HUES6 (cell line): ENCODE results near the gene YTHDC2.

ENCODE experiments used
- H3K27ac ChIP-seq: 2 replicates; pipeline ENCODE4 v1.7.0; 2013; ENCODE audit warnings: low read depth, mild to moderate bottlenecking, low read length, inconsistent platforms
- H3K27me3 ChIP-seq: 2 replicates; pipeline ENCODE4 v1.6.1; 2013; ENCODE audit warnings: low read length; ENCODE audit not compliant: control insufficient read depth, insufficient read depth
- H3K36me3 ChIP-seq: 2 replicates; pipeline ENCODE4 v1.6.1; 2013; ENCODE audit warnings: low read length; ENCODE audit not compliant: control insufficient read depth, insufficient read depth
- H3K4me1 ChIP-seq: 2 replicates; pipeline ENCODE4 v1.6.1; 2013; ENCODE audit warnings: low read length; ENCODE audit not compliant: control insufficient read depth, insufficient read depth
- H3K4me3 ChIP-seq: 2 replicates; pipeline ENCODE4 v1.5.1; 2013; ENCODE audit warnings: low read depth, low read length
- H3K9ac ChIP-seq: one replicate; pipeline ENCODE4 v1.6.1; 2013; ENCODE audit warnings: mild to moderate bottlenecking, low read length
- H3K9me3 ChIP-seq: 2 replicates; pipeline ENCODE4 v1.6.1; 2013; ENCODE audit warnings: low read depth, low read length; ENCODE audit not compliant: control insufficient read depth, insufficient read depth

Gene YTHDC2

DNA sequence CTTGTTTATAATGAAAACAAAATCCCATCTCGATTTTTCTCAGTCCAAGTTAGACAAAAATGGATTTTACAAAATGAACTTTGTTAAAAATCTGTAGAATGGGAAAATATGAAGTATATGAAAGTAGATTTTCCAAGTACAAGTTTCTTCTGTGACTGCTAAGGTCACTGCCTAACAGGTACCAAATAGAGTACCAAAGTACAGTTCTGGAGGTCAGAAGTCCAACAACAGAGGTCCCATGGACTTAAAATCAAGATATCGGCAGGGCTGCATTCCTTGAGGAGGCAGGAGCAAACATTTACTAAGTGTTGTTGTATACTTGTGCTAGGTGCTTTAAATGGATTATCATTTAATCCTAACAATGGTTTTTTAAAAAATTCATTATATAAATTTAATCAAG, 5.9 kb downstream of the YTHDC2 start:
- no peaks in the 10 kb centered on the region for H3K27me3 ChIP-seq
- H3K9ac ChIP-seq = no peak overlapping the region
- H3K27ac ChIP-seq = no peak overlapping the region
- peaks cover 19% of the 10 kb centered on the region; the same call in 1 of the 2 replicates for H3K36me3 ChIP-seq
- H3K4me1 ChIP-seq = peaks cover 3% of the 10 kb centered on the region
- no peaks in the 10 kb centered on the region for H3K9me3 ChIP-seq
- no peak overlapping the region for H3K4me3 ChIP-seq

DNA sequence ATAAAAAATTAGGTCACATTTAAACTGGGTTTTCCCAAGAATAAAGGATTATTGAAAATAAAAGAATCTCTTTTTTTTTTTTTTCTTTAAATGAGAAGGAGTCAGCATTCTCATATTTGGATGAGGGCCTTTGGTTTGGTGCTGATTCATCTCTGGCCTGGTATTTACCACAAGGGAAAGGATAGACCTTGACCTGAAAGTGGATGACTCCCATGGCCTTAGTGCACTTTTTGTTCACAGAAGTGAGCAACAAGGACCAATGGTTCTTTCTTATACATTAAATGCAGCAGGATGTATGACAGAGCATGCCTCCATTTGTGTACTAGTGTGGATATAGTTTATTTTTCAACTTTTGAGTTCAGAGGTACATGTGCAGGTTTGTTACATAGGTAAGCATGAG, 6.9 kb downstream of the YTHDC2 start:
- Histone ChIP-seq H3K36me3 (peaks cover 19% of the 10 kb centered on the region; the same call in 1 of the 2 replicates), H3K27me3 (no peaks in the 10 kb centered on the region), H3K4me1 (no peaks in the 10 kb centered on the region), H3K27ac (no peak overlapping the region), H3K9ac (no peak overlapping the region), H3K4me3 (no peak overlapping the region), H3K9me3 (no peaks in the 10 kb centered on the region)

DNA sequence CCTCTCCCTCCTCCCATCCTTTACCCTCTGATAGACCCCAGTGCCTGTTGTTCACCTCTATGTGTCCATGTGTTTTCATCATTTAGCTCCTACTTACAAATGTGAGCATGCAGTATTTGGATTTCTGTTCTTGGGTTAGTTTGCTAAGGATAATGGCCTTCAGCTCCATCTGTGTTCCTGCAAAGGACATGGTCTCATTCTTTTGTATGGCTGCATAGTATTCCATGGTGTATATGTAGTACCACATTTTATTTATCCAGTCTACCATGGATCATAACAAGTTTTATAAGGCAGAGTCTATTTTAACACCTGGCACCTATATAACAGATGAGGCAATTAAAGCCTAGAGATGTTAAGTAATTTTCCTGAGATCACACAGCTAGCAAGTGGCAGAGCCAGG, 7.4 kb downstream of the YTHDC2 start:
- Histone ChIP-seq H3K9me3 (no peaks in the 10 kb centered on the region), H3K36me3 (peaks cover 16% of the 10 kb centered on the region; the same call in 1 of the 2 replicates), H3K27me3 (no peaks in the 10 kb centered on the region), H3K4me1 (no peaks in the 10 kb centered on the region), H3K27ac (no peak overlapping the region), H3K4me3 (no peak overlapping the region), H3K9ac (no peak overlapping the region)

DNA sequence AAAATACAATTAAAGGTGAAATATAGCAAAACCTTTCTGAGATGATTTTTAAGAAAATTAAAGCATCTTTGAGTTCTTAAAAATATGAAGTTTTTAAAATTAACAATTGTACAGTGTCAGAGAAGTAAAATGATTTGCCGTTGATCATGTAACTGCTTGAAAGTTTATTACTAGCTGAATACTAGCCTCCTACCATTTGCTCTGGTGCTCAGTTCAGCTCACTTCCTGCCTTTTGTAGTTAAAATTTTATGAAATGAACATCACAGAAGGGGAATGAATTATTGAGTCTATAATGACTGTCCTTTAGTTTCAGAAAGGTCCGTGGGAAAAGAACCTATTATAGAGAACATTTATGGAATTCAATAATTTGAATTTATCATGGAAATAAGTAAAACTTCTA, 9.7 kb downstream of the YTHDC2 start:
- Histone ChIP-seq H3K27me3 (no peaks in the 10 kb centered on the region), H3K27ac (no peak overlapping the region), H3K36me3 (peaks cover 9% of the 10 kb centered on the region; the same call in 1 of the 2 replicates), H3K9ac (no peak overlapping the region), H3K4me3 (no peak overlapping the region), H3K4me1 (0 out of 2 replicates have a peak, but pooled peaks cover 3% of the 10 kb centered on the region), H3K9me3 (no peaks in the 10 kb centered on the region)

DNA sequence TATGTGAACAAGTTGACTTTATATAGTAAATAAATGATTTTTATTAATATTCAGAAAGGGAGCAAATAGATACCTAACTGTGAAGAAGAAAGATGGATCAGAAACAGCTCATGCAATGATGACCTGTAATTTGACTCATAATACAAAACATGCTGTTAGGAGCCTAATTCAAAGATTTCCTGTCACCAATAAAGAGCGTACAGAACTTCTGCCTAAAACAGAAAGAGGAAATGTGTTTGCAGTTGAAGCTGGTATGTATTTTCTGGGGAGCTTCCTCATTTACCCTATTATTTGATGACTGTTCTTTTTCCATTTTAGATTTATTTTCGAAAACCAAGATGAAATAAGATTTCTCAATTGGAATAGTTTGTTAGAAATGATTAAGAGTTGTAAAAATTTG, 11.4 kb downstream of the YTHDC2 start:
- Histone ChIP-seq H3K27me3 (no peaks in the 10 kb centered on the region), H3K27ac (no peak overlapping the region), H3K9me3 (no peaks in the 10 kb centered on the region), H3K36me3 (peaks cover 7% of the 10 kb centered on the region; the same call in 1 of the 2 replicates), H3K4me3 (no peak overlapping the region), H3K4me1 (0 out of 2 replicates have a peak, but pooled peaks cover 3% of the 10 kb centered on the region), H3K9ac (no peak overlapping the region)

DNA sequence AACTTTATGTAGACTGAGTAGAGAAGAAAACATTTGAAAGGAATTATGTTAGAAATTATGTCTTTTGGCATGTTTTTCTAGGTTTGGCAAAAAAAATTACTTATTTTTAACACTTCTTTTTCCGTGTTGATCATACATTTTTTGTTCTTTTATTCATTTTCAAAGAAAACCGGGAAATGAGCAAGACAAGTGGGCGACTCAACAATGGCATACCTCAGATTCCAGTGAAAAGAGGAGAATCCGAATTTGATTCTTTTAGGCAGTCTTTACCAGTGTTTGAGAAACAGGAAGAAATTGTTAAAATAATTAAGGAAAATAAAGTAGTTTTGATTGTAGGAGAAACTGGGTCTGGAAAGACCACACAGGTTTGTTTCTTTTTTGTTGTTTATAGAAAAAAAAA, 12.9 kb downstream of the YTHDC2 start:
- Histone ChIP-seq H3K27me3 (no peaks in the 10 kb centered on the region), H3K9me3 (peaks cover 4% of the 10 kb centered on the region; the same call in 1 of the 2 replicates), H3K9ac (no peak overlapping the region), H3K4me3 (no peak overlapping the region), H3K27ac (no peak overlapping the region), H3K4me1 (0 out of 2 replicates have a peak, but pooled peaks cover 3% of the 10 kb centered on the region), H3K36me3 (no peaks in the 10 kb centered on the region; the same call in 1 of the 2 replicates)

DNA sequence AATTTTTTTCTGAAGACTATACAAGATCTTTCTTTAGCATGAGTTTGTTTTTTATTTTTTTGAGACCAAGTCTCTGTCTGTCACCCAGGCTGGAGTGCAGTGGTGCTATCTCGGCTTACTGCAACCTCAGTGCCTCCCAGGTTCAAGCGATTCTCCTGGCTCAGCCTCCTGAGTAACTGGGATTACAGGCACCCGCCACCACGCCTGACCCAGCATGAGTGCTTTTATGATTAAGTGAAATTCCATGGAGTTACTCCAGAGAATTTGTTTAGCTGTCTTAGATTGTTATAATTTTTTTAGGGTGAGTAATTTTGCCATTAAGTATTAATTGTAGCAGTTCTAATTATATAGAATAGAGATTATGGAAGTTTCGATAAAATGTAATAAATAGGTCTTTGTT, 14.3 kb downstream of the YTHDC2 start:
- peaks cover 2% of the 10 kb centered on the region; the same call in 1 of the 2 replicates for H3K36me3 ChIP-seq

DNA sequence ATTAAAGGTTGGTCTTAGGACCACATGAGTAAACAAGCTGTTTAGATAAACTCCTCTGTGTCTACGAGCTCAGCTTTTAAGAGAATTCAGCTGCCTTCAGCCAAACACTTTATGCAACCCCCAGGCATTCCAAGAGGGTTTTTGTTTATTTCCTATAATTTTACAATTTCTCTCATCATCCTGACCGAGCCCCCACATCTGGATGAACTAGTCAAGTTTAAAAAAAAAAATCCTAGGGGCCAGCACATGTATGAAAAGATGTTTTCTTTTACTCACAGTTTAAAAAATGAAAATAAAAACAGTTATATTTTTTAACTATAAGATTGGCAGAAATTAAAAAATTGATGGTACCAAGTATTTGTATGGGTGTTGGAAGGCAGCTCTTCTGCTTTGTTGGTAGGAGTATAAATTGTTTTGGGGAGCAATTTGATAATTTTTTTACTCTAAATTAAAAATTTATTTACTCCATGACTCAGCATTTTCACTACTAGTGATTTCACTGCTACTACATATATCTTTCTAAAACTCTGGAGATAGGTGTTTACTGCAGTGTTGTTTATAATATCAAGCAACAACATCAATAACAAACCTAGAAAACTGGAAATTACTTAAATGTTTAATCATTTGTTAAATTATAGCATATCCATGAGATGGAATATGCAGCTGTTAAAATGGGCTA, 18.1 kb downstream of the YTHDC2 start:
- H3K4me1 ChIP-seq = no peaks in the 10 kb centered on the region; the same call in 1 of the 2 replicates

More for the DNA sequence above, 14.3 kb downstream of the YTHDC2 start:
- H3K27ac ChIP-seq = no peak overlapping the region
- H3K4me1 ChIP-seq = peaks cover 3% of the 10 kb centered on the region; the same call in 1 of the 2 replicates
- no peak overlapping the region for H3K9ac ChIP-seq
- H3K4me3 ChIP-seq = no peak overlapping the region
- H3K27me3 ChIP-seq = no peaks in the 10 kb centered on the region
- peaks cover 4% of the 10 kb centered on the region; the same call in 1 of the 2 replicates for H3K9me3 ChIP-seq

DNA sequence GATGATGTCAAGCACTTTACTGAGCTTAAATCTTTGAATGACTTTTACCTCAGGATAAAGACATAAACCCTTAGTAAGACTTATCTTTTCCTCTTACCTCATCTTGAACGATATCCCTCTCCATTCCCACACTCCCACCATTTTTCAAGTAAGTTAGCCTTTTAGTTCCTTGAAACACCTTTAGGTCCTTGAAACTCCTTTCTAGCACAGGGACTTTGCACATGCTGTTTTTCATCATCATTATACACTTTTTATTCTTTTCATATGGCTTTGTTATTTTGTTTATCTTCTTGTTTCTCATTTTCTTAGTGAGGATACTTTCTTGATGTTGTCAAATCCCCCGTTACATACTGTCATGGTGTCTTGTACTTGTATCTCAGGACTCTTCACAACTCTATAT, 24.8 kb downstream of the YTHDC2 start:
- Histone ChIP-seq H3K36me3 (peaks cover 45% of the 10 kb centered on the region), H3K27ac (no peak overlapping the region), H3K4me3 (no peak overlapping the region), H3K9ac (no peak overlapping the region), H3K27me3 (no peaks in the 10 kb centered on the region), H3K9me3 (no peaks in the 10 kb centered on the region), H3K4me1 (no peaks in the 10 kb centered on the region)

More for the DNA sequence above, 18.1 kb downstream of the YTHDC2 start:
- H3K27ac ChIP-seq = peak overlapping the region; percentile 67; the same call in 1 of the 2 replicates
- H3K9ac ChIP-seq = no peak overlapping the region
- no peak overlapping the region for H3K4me3 ChIP-seq
- H3K36me3 ChIP-seq = peaks cover 31% of the 10 kb centered on the region
- H3K9me3 ChIP-seq = peaks cover 4% of the 10 kb centered on the region; the same call in 1 of the 2 replicates
- no peaks in the 10 kb centered on the region for H3K27me3 ChIP-seq

DNA sequence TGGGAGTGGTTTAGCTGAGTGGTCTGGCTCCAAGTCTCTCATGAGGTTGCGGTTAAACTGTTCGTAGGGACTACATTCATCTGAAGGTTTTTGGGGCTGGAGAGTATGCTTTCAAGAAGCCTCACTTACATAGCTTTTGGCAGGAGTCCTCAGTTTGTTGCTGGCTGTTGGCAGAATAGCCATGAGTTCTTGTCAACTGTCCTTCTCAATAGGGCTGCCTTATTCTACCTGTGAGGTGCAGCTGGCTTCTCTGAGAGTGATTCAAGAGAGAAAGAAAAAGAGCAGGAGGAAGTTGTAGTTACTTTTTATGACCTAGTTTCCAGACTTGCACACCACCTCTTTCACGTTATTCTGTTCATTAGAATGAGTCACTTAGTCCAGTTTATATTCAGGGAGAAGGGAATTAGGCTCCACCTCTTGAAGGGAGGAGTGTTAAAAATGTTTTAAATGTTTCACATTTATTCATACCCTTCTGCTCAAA, 33.2 kb downstream of the YTHDC2 start:
- Histone ChIP-seq H3K27ac (no peak overlapping the region), H3K9ac (no peak overlapping the region), H3K36me3 (peaks cover 44% of the 10 kb centered on the region)

DNA sequence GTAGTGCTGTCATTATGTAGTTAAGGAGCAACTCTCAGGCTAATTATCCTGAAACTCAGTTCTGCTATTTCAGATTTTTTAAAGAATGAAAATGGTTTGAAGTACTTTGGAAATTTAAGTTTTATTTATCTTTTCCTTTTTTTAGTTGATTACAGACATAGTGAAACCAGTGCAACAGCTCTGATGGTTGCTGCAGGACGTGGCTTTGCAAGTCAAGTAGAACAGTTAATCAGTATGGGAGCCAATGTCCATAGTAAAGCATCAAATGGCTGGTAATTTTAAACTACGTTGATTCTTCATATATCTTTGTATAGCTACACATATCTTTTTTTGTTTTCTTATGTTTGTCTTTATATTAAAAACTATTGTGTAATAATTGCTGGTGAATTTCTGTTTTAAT, 34.9 kb downstream of the YTHDC2 start:
- Histone ChIP-seq H3K4me1 (no peaks in the 10 kb centered on the region), H3K36me3 (peaks cover 43% of the 10 kb centered on the region), H3K4me3 (no peak overlapping the region), H3K27ac (no peak overlapping the region), H3K9me3 (no peaks in the 10 kb centered on the region), H3K9ac (no peak overlapping the region), H3K27me3 (no peaks in the 10 kb centered on the region)

More for the DNA sequence above, 33.2 kb downstream of the YTHDC2 start:
- Histone ChIP-seq H3K4me3 (no peak overlapping the region), H3K9me3 (no peaks in the 10 kb centered on the region), H3K27me3 (no peaks in the 10 kb centered on the region), H3K4me1 (no peaks in the 10 kb centered on the region)
